ENCODE measurements around the gene CFAP77.

The CFAP77 gene

DNA sequence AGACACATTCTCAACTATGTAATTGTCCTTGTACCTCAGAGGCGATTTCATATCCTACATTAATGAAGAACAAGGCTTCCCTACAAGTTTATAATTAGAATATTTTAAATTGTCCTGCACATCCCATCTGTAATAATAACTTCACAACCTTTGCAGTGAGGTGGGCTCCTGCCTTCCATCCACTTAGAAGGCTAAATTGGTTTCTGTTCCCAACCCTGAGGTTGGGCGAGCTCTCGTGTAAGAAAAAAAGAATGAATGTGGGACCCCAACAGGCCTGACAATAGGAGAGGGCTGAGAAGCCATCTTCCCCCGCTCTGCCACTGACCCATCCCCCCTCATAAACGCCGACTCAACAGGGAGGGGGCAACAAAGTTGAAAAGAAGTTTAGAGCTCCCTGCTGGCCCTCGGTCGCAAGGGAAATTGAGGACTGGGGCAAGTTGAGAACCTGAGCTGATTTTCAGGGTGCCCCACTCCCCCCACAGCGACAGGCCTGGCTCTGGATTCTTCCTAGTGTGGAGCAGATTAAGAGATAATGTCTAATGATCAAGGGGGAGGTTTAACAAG is 181.8 kb downstream of the CFAP77 start:
- no peak for TF ChIP-seq CTCF (IDR thresholded peaks at IDR 0.05; ENCODE audit: extremely low read depth, missing control alignments)
- no peak for DNase-seq (ENCODE audit: low spot score)

- DNase-seq (ENCODE audit: low spot score), result no peak
- TF ChIP-seq CTCF (IDR thresholded peaks at IDR 0.05; ENCODE audit: extremely low read depth, missing control alignments), result no peak
These were observed 182.4 kb downstream of the CFAP77 start for GRCh38 chr9:132592451-132592850.

GRCh38 chr9:132594412-132594811 is 184.4 kb downstream of the CFAP77 start:
- DNase-seq (ENCODE audit: low spot score), result no peak
- no peak for TF ChIP-seq CTCF (IDR thresholded peaks at IDR 0.05; ENCODE audit: extremely low read depth, missing control alignments)

DNA sequence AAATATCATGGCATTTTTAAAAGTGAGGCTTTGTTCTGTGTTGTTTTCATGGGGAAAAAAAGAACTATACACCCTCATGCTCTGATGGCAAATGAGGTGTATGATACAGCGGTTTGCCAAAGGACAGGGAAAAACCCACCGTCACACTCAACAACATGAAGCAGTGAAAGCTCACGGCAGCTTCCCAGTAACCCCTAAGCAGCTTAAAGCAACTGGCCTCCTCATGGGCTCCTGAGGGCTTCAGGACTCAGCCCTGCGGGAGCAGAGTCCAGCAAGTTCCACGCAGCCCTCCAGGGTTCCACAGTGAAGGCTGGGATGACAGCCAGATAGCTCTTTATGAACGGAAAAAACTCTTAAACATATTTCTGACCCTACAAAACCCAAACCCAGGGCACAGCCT is 185.3 kb downstream of the CFAP77 start:
- no peak for TF ChIP-seq CTCF (IDR thresholded peaks at IDR 0.05; ENCODE audit: extremely low read depth, missing control alignments)
- DNase-seq (ENCODE audit: low spot score), result no peak

DNA sequence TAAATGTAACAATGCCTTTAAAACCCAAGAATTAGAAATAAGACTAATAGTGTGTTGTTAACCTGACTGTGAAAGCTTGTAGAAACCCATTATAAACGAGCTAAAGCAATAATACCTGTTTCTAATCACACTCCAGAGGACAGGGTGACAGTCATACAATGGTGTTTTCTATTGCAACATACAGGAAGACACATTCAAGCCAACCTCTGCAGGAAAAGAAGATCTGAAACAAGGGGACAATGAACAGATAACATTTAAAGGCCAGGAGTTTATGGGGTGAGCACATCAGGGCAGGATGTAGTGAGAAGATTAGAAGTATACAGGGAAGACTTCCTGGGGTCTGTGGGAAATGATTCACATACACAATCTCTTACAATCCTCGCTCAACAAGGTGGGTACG is 186.2 kb downstream of the CFAP77 start:
- TF ChIP-seq CTCF (IDR thresholded peaks at IDR 0.05; ENCODE audit: extremely low read depth, missing control alignments), result no peak
- no peak for DNase-seq (ENCODE audit: low spot score)

DNA sequence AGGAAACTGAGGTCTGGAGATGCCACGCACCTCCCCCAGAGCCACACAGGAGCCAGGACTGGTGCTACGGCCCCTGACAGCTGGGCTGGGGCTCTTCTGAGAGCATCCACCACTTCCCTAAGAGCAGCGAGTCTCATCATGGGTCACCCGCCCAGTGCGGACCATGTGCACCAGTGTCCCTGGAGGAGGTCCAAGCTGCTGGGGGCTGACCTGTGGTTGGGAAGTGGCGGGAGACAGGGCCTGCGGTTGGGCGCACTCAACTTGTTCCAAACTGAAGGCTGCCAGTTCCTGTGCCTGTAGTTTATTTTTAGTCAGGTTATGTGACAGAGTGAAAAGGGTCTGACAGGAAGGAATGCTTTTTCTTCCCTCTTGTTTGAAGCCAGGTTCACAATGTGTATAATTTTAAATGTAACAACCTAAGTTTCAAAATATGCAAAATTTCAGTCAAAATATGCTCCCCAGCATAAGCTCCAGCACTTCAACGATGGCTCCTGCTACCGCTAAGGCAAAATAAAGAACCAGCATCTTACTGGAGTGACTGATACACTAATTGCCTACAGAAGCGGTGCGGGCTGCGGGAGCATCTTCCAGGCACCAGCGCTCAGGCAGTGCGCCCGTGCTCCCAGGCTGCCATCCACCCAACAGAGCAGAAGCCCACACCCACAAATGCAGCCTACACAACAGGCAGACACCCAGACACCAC is 187.2 kb downstream of the CFAP77 start:
- DNase-seq (ENCODE audit: low spot score), result no peak

More for the DNA sequence above, 187.2 kb downstream of the CFAP77 start:
- no peak for TF ChIP-seq CTCF (IDR thresholded peaks at IDR 0.05; ENCODE audit: extremely low read depth, missing control alignments)
